Nephron (organoid): ENCODE results near the gene ZDHHC24.

Experiments used
- H3K27ac Mint-ChIP-seq, 3 experiments: 2 replicates each; pipeline ENCODE4 v1.8.0; 2020; ENCODE audit warnings: mixed read lengths in 3 of 3, mild to moderate bottlenecking in 2 of 3, moderate library complexity in 1 of 3
- H3K27me3 Mint-ChIP-seq: 2 replicates; pipeline ENCODE4 v1.8.0; 2021; ENCODE audit warnings: low read depth, mild to moderate bottlenecking, moderate library complexity, mixed read lengths
- H3K36me3 Mint-ChIP-seq: 2 replicates; pipeline ENCODE4 v1.8.0; 2020; ENCODE audit warnings: low read depth, mixed read lengths
- H3K4me1 Mint-ChIP-seq: 2 replicates; pipeline ENCODE4 v1.8.0; 2020; ENCODE audit warnings: mixed read lengths
- H3K4me3 Mint-ChIP-seq, 3 experiments: 2 replicates each; pipeline ENCODE4 v1.8.0; 2020; ENCODE audit warnings: mild to moderate bottlenecking in 3 of 3, mixed read lengths in 3 of 3, moderate library complexity in 2 of 3
- H3K9me3 Mint-ChIP-seq: 2 replicates; pipeline ENCODE4 v1.8.0; 2020; ENCODE audit warnings: mixed read lengths
- TF ChIP-seq, protein P1 (sequence below), 3 experiments: fragments of 200-600 bp; sonication (generic); IDR thresholded peaks; one replicate each; pipeline ENCODE4 v1.5.0; 2021; ENCODE audit warnings: antibody characterized with exemption in 3 of 3; ENCODE audit not compliant: unreplicated experiment in 3 of 3

ZDHHC24 gene

GRCh38 chr11:66549696-66550095 lies 3.8 kb upstream of the ZDHHC24 start:
- no peak overlapping the region for H3K27ac Mint-ChIP-seq
- no peaks in the 10 kb centered on the region for H3K36me3 Mint-ChIP-seq
- peaks cover 33% of the 10 kb centered on the region for H3K4me1 Mint-ChIP-seq
- peaks cover 4% of the 10 kb centered on the region for H3K27me3 Mint-ChIP-seq
- TF ChIP-seq, protein P1, sequence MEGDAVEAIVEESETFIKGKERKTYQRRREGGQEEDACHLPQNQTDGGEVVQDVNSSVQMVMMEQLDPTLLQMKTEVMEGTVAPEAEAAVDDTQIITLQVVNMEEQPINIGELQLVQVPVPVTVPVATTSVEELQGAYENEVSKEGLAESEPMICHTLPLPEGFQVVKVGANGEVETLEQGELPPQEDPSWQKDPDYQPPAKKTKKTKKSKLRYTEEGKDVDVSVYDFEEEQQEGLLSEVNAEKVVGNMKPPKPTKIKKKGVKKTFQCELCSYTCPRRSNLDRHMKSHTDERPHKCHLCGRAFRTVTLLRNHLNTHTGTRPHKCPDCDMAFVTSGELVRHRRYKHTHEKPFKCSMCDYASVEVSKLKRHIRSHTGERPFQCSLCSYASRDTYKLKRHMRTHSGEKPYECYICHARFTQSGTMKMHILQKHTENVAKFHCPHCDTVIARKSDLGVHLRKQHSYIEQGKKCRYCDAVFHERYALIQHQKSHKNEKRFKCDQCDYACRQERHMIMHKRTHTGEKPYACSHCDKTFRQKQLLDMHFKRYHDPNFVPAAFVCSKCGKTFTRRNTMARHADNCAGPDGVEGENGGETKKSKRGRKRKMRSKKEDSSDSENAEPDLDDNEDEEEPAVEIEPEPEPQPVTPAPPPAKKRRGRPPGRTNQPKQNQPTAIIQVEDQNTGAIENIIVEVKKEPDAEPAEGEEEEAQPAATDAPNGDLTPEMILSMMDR (IDR thresholded peaks at IDR 0.05; ENCODE audit: unreplicated experiment in 3 of 3): no peak
- H3K9me3 Mint-ChIP-seq: no peaks in the 10 kb centered on the region
- H3K4me3 Mint-ChIP-seq: no peak overlapping the region

DNA sequence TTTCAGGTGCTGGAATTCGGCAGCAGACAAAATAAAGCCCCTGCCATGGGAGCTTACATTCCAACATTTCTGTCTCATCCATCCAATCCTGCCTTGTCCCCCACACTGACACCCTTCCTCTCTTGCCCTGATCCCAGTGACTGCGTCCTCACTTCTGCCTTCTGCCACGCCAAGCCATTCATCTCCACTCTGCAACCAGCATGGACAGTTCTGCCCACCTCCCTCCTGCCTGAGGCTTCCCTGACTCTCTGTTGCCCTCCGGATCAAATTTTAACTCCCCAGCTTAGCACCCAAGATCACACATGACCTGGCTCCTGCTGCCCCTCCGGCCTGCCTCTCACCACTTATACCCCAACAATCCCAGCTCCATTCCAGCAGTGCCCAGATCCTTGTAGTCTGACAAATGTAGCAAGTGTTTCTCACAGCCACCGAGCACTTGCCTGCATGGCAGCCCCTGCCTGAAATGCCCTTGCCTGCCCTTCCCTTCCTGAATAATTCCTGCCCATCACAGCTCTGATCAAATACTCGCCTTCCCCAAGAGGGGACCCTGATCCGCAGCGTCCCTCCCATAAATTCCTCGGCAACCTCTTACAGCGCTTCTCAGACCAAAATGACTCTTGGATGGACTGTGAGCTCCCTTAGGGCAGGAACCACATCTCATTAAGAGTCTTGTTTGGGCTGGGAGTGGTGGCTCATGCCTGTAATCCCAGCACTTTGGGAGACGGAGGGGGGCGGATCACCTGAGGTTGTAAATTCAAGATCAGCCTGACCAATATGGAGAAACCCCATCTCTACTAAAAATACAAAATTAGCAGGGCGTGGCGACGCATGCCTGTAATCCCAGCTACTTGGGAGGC lies 3.2 kb upstream of the ZDHHC24 start:
- peak overlapping the region; percentile 10 to 39 (median 20) for H3K4me3 Mint-ChIP-seq
- H3K36me3 Mint-ChIP-seq: no peaks in the 10 kb centered on the region
- H3K4me1 Mint-ChIP-seq: peaks cover 39% of the 10 kb centered on the region
- peak overlapping the region; percentile 23 to 64 (median 29) for H3K27ac Mint-ChIP-seq
- H3K9me3 Mint-ChIP-seq: no peaks in the 10 kb centered on the region
- TF ChIP-seq, protein P1 (IDR thresholded peaks at IDR 0.05; ENCODE audit: unreplicated experiment in 3 of 3): no peak
- H3K27me3 Mint-ChIP-seq: peaks cover 4% of the 10 kb centered on the region

DNA sequence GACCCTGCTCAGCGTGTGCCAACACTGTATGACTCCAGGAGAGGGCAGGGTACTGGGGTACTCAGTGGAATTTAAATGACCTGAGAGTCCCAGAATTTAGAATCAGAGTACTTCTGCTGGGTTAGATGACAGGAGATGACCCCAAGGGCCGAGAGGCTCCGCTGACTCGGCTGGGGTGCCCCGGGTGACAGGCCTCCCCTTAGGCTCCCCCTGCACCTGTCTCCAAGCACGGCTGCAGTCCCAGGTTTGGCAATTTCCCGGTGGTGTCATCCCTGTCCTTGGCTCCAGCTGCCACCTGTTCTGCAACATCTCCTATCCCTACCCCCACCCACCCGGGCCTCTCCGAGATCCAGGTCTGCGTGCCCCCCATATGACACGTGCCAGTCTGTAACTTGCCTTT lies 2.2 kb upstream of the ZDHHC24 start:
- Mint-ChIP-seq H3K4me3 (peak overlapping the region; percentile 51 to 66 (median 60)), H3K27ac (peak overlapping the region in 2 of 3 experiments; percentile 29 to 64), H3K36me3 (peaks cover 4% of the 10 kb centered on the region), H3K4me1 (peaks cover 46% of the 10 kb centered on the region), H3K9me3 (no peaks in the 10 kb centered on the region), H3K27me3 (peaks cover 4% of the 10 kb centered on the region)
- TF ChIP-seq, protein P1 (IDR thresholded peaks at IDR 0.05; ENCODE audit: unreplicated experiment in 3 of 3): no peak

- peaks cover 50% of the 10 kb centered on the region for H3K4me1 Mint-ChIP-seq
- TF ChIP-seq, protein P1 (IDR thresholded peaks at IDR 0.05; ENCODE audit: unreplicated experiment in 3 of 3): no peak
- H3K9me3 Mint-ChIP-seq: no peaks in the 10 kb centered on the region
- peaks cover 4% of the 10 kb centered on the region for H3K36me3 Mint-ChIP-seq
- peaks cover 4% of the 10 kb centered on the region for H3K27me3 Mint-ChIP-seq
- peak overlapping the region; percentile 51 to 66 (median 60) for H3K4me3 Mint-ChIP-seq
- H3K27ac Mint-ChIP-seq: peak overlapping the region in 1 of 3 experiments; percentile 34
These were observed 1.8 kb upstream of the ZDHHC24 start for GRCh38 chr11:66547662-66548009.

GRCh38 chr11:66546966-66547661 lies 1.3 kb upstream of the ZDHHC24 start:
- Mint-ChIP-seq H3K4me3 (peak overlapping the region; percentile 81 to 84 (median 82)), H3K36me3 (peaks cover 9% of the 10 kb centered on the region), H3K27me3 (peaks cover 4% of the 10 kb centered on the region), H3K27ac (peak overlapping the region in 2 of 3 experiments; percentile 33 to 34), H3K4me1 (peaks cover 55% of the 10 kb centered on the region), H3K9me3 (no peaks in the 10 kb centered on the region)
- TF ChIP-seq, protein P1 (IDR thresholded peaks at IDR 0.05; ENCODE audit: unreplicated experiment in 3 of 3): no peak
